Liver (tissue), 9 donors: ENCODE data around the gene CST9. TPM values are rescaled to one million over a fixed set of nuclear protein-coding genes. Genes with fewer than 3 reads are reported as not detected.

Experiments
- DNase-seq: peaks from one replicate; pipeline ENCODE4 v3.0.0-alpha.2; 2017; ENCODE audit warnings: low spot score
- H3K27ac ChIP-seq, 2 donors: one replicate each; pipeline ENCODE4 v1.7.0; 2013; ENCODE audit warnings: inconsistent platforms in 2 of 2, low read length in 2 of 2, control low read depth in 1 of 2, low read depth in 1 of 2, mild to moderate bottlenecking in 1 of 2
- H3K27me3 ChIP-seq, 4 donors: one replicate each; pipeline versions ENCODE4 v1.6.1 to v1.7.0; 2013; ENCODE audit warnings: low read length in 3 of 4, inconsistent platforms in 1 of 4, mild to moderate bottlenecking in 1 of 4, moderate library complexity in 1 of 4; ENCODE audit not compliant: control insufficient read depth in 4 of 4, insufficient read depth in 4 of 4
- H3K36me3 ChIP-seq, 4 donors: one replicate each; pipeline versions ENCODE4 v1.6.1 to v1.7.0; 2013; ENCODE audit warnings: low read length in 3 of 4, mild to moderate bottlenecking in 3 of 4, low read depth in 1 of 4, moderate library complexity in 1 of 4; ENCODE audit not compliant: control insufficient read depth in 4 of 4, insufficient read depth in 3 of 4
- H3K4me1 ChIP-seq, 4 donors: one replicate each; pipeline versions ENCODE4 v1.6.1 to v1.7.0; 2013; ENCODE audit warnings: low read length in 3 of 4, mild to moderate bottlenecking in 3 of 4, moderate library complexity in 1 of 4; ENCODE audit not compliant: control insufficient read depth in 4 of 4, insufficient read depth in 4 of 4
- H3K4me3 ChIP-seq, 3 donors: one replicate each; pipeline versions ENCODE4 v1.6.1 to v1.7.0; 2013; ENCODE audit warnings: low read length in 3 of 3, control low read depth in 1 of 3, low read depth in 1 of 3, mild to moderate bottlenecking in 1 of 3
- H3K9ac ChIP-seq, 2 donors: one replicate each; pipeline ENCODE4 v1.7.0; 2013; ENCODE audit warnings: low read length in 2 of 2, mild to moderate bottlenecking in 2 of 2, moderate library complexity in 2 of 2, control low read depth in 1 of 2, low read depth in 1 of 2
- H3K9me3 ChIP-seq, 4 donors: one replicate each; pipeline versions ENCODE4 v1.6.1 to v1.7.0; 2013; ENCODE audit warnings: low read length in 3 of 4; ENCODE audit not compliant: control insufficient read depth in 4 of 4
- EGR1 ChIP-seq, 2 donors: IDR thresholded peaks; 2 replicates each; pipeline ENCODE4 v1.6.1; 2016 to 2018; ENCODE audit warnings: antibody characterized with exemption in 2 of 2, low read depth in 2 of 2
- FOXA1 ChIP-seq: IDR thresholded peaks from 2 replicates; pipeline ENCODE4 v1.6.1; 2016; ENCODE audit warnings: antibody characterized with exemption
- FOXA2 ChIP-seq: IDR thresholded peaks from 2 replicates; pipeline ENCODE4 v1.6.1; 2016; ENCODE audit warnings: antibody characterized with exemption
- GABPA ChIP-seq, 2 donors: IDR thresholded peaks in 1 of 2; conservative IDR thresholded peaks in 1 of 2; 2 replicates each; pipeline ENCODE4 v1.6.1; 2016; ENCODE audit warnings: antibody characterized with exemption in 2 of 2, mild to moderate bottlenecking in 1 of 2, moderate library complexity in 1 of 2
- HNF4G ChIP-seq: IDR thresholded peaks from 2 replicates; pipeline ENCODE4 v1.6.1; 2016; ENCODE audit warnings: antibody characterized with exemption
- JUND ChIP-seq, 2 donors: IDR thresholded peaks; 2 replicates each; pipeline ENCODE4 v1.6.1; 2016; ENCODE audit warnings: antibody characterized with exemption in 2 of 2
- NR2F2 ChIP-seq: IDR thresholded peaks from 2 replicates; pipeline ENCODE4 v1.6.1; 2016; ENCODE audit warnings: antibody characterized with exemption
- RAD21 ChIP-seq, 2 donors: IDR thresholded peaks; 2 replicates each; pipeline ENCODE4 v1.6.1; 2016; ENCODE audit warnings: antibody characterized with exemption in 2 of 2, mild to moderate bottlenecking in 2 of 2
- RXRA ChIP-seq, 2 donors: IDR thresholded peaks; 2 replicates each; pipeline ENCODE4 v1.6.1; 2017 to 2018; ENCODE audit warnings: antibody characterized with exemption in 2 of 2, mild to moderate bottlenecking in 1 of 2
- SP1 ChIP-seq: IDR thresholded peaks from 2 replicates; pipeline ENCODE4 v1.6.1; 2018; ENCODE audit warnings: antibody characterized with exemption, mild to moderate bottlenecking
- TAF1 ChIP-seq: conservative IDR thresholded peaks from 2 replicates; pipeline ENCODE4 v1.6.1; 2016; ENCODE audit warnings: antibody characterized with exemption, mild to moderate bottlenecking
- YY1 ChIP-seq: IDR thresholded peaks from 2 replicates; pipeline ENCODE4 v1.6.1; 2016; ENCODE audit warnings: antibody characterized with exemption, mild to moderate bottlenecking
- ZBTB33 ChIP-seq: IDR thresholded peaks from 2 replicates; pipeline ENCODE4 v1.6.1; 2016; ENCODE audit warnings: antibody characterized with exemption
- WGBS: extraction: QIAGEN DNeasy Blood & Tissue Kit; methylation state at CpG from one replicate; pipeline ENCODE4 v1.1.7; 2013; 5-methylcytosine and 5-hydroxymethylcytosine counted together
- polyA plus RNA-seq, 2 donors: library from polyadenylated mRNA; stranded (reverse) in 1 of 2; unstranded in 1 of 2; fragments of 200-250 nt in 1 of 2; fragments of >200 nt in 1 of 2; fragmentation: Nextera tagmentation in 1 of 2; extraction: Ambion mirVana in 1 of 2; gene quantifications; one replicate each; pipeline versions ENCODE4 v1.2.1 to v1.2.3, GENCODE V29; 2013 to 2015
- total RNA-seq, 2 donors: library from RNA; depleted of rRNA; stranded (reverse); fragments of >200 nt; gene quantifications; one replicate each; pipeline ENCODE4 v1.2.3, GENCODE V29; 2014
- TF ChIP-seq, protein P1 (sequence below): IDR thresholded peaks from 2 replicates; pipeline ENCODE4 v1.6.1; 2016; ENCODE audit warnings: antibody characterized with exemption
- TF ChIP-seq, protein P2 (sequence below): IDR thresholded peaks from 2 replicates; pipeline ENCODE4 v1.6.1; 2016; ENCODE audit warnings: antibody characterized with exemption, mild to moderate bottlenecking
- TF ChIP-seq, protein P3 (sequence below): IDR thresholded peaks from 2 replicates; pipeline ENCODE4 v1.6.1; 2016; ENCODE audit warnings: antibody characterized with exemption
- donor health status: healthy.
- donor health status: healthy.
- donor health status: healthy.
- donor health status: healthy.
- donor health status: healthy.

CST9 gene
- total and polyA plus RNA-seq, 4 donors, result not detected

DNA sequence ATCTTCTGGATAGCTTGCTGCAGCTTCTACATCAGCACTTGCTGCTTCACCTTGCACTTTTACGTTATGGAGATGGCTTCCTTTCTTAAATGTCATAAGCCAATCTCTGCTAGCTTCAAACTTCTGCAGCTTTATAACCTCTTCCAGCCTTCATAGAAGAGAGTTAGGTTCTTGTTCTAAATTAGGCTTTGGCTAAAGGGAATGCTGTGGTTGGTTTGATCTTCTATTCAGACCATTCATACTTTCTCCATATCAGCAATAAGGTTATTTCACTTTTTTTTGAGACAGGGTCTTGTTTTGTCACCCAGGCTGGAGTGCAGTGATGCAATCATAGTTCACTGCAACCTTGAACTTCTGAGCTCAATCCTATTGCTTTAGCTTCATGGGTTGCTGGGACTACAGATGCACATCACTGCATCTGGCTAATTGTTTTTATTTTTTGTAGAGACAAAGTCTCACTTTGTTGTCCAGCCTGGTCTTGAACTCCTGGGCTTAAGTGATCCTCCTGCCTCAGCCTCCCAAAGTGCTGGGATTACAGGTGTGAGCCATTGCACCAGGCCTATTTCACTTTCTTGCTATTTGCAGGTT lies 44.2 kb upstream of the CST9 start:
- Histone ChIP-seq H3K4me3 (no peak overlapping the region), H3K9ac (no peak overlapping the region), H3K27me3 (no peaks in the 10 kb centered on the region), H3K4me1 (peaks cover 0 to 2% (median 0%) of the 10 kb centered on the region in 4 donors), H3K27ac (no peak overlapping the region), H3K9me3 (no peaks in the 10 kb centered on the region), H3K36me3 (peaks cover 0 to 1% (median 0%) of the 10 kb centered on the region in 4 donors)
- no peak for DNase-seq
- WGBS, result 86% methylated on average over 1 of the region's 1 CpG
- TF ChIP-seq NR2F2, result no peak
- TF ChIP-seq JUND (IDR thresholded peaks at IDR 0.05), result no peak
- no peak for TF ChIP-seq GABPA (IDR thresholded peaks at IDR 0.05 in 1 of 2, conservative IDR thresholded peaks at IDR 0.05 in 1 of 2)
- no peak for TF ChIP-seq SP1
- TF ChIP-seq, protein P1, sequence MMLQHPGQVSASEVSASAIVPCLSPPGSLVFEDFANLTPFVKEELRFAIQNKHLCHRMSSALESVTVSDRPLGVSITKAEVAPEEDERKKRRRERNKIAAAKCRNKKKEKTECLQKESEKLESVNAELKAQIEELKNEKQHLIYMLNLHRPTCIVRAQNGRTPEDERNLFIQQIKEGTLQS, result no peak
- no peak for TF ChIP-seq RAD21 (IDR thresholded peaks at IDR 0.05)
- TF ChIP-seq FOXA2, result no peak
- TF ChIP-seq ZBTB33, result no peak
- no peak for TF ChIP-seq EGR1 (IDR thresholded peaks at IDR 0.05; ENCODE audit: low read depth in 2 of 2)
- TF ChIP-seq FOXA1, result no peak
- TF ChIP-seq HNF4G, result no peak
- TF ChIP-seq YY1, result no peak
- no peak for TF ChIP-seq RXRA (IDR thresholded peaks at IDR 0.05)
- TF ChIP-seq, protein P2, sequence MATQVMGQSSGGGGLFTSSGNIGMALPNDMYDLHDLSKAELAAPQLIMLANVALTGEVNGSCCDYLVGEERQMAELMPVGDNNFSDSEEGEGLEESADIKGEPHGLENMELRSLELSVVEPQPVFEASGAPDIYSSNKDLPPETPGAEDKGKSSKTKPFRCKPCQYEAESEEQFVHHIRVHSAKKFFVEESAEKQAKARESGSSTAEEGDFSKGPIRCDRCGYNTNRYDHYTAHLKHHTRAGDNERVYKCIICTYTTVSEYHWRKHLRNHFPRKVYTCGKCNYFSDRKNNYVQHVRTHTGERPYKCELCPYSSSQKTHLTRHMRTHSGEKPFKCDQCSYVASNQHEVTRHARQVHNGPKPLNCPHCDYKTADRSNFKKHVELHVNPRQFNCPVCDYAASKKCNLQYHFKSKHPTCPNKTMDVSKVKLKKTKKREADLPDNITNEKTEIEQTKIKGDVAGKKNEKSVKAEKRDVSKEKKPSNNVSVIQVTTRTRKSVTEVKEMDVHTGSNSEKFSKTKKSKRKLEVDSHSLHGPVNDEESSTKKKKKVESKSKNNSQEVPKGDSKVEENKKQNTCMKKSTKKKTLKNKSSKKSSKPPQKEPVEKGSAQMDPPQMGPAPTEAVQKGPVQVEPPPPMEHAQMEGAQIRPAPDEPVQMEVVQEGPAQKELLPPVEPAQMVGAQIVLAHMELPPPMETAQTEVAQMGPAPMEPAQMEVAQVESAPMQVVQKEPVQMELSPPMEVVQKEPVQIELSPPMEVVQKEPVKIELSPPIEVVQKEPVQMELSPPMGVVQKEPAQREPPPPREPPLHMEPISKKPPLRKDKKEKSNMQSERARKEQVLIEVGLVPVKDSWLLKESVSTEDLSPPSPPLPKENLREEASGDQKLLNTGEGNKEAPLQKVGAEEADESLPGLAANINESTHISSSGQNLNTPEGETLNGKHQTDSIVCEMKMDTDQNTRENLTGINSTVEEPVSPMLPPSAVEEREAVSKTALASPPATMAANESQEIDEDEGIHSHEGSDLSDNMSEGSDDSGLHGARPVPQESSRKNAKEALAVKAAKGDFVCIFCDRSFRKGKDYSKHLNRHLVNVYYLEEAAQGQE, result no peak
- TF ChIP-seq TAF1, result no peak
- TF ChIP-seq, protein P3, sequence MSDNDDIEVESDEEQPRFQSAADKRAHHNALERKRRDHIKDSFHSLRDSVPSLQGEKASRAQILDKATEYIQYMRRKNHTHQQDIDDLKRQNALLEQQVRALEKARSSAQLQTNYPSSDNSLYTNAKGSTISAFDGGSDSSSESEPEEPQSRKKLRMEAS, result no peak

DNA sequence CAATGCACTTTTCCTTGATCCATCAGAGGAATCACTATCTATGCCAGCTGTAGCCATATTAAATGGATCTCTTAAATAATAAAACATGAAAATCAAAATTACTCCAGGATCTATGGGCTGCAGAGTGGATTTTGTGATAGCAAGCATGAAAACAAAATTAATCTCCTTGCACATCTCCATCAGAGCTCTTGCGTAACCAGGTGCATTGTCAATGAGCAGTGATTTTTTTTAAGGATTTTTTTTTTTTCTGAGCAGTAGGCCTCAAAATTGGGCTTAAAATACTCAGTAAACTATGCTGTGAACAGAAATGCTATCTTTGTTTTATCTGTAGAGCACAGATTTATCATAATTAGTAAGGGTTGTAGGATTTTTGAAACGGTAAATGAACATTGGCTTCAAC lies 43.5 kb upstream of the CST9 start:
- Histone ChIP-seq H3K9ac (no peak overlapping the region), H3K27ac (no peak overlapping the region), H3K4me3 (no peak overlapping the region), H3K27me3 (no peaks in the 10 kb centered on the region), H3K36me3 (peaks cover 0 to 1% (median 0%) of the 10 kb centered on the region in 4 donors), H3K9me3 (no peaks in the 10 kb centered on the region), H3K4me1 (no peaks in the 10 kb centered on the region)
- TF ChIP-seq NR2F2, result no peak
- WGBS, result 95% methylated on average over 2 of the region's 2 CpGs
- DNase-seq, result no peak
